ENCODE data around the gene TPO.

Gene TPO

GRCh38 chr2:1584691-1585485, 171.6 kb downstream of the TPO start:
- no peak for DNase-seq (ENCODE audit: low spot score)

DNA sequence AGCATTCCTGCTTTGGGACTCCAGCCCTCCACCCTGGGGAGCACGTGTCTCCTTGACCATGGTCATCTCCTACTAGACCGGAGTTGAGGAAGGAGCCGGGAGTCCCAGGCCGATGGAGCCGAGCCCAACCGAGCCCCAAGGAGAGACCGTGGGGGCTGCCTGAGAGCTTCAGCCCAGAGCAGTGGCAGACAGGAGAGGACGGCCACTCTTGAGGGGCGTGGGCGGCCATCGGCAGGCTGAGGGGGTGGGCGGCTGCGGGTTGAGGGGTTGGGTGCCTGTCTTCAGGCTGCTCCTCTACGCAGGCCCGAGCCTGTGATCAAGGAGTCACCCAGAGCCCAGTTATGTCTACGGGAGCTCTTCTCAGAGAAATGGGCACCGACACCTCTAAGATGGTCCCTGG, 172.4 kb downstream of the TPO start:
- no peak for DNase-seq (ENCODE audit: low spot score)

- no peak for DNase-seq (ENCODE audit: low spot score)
These were observed 173.1 kb downstream of the TPO start for GRCh38 chr2:1586251-1586922.

DNA sequence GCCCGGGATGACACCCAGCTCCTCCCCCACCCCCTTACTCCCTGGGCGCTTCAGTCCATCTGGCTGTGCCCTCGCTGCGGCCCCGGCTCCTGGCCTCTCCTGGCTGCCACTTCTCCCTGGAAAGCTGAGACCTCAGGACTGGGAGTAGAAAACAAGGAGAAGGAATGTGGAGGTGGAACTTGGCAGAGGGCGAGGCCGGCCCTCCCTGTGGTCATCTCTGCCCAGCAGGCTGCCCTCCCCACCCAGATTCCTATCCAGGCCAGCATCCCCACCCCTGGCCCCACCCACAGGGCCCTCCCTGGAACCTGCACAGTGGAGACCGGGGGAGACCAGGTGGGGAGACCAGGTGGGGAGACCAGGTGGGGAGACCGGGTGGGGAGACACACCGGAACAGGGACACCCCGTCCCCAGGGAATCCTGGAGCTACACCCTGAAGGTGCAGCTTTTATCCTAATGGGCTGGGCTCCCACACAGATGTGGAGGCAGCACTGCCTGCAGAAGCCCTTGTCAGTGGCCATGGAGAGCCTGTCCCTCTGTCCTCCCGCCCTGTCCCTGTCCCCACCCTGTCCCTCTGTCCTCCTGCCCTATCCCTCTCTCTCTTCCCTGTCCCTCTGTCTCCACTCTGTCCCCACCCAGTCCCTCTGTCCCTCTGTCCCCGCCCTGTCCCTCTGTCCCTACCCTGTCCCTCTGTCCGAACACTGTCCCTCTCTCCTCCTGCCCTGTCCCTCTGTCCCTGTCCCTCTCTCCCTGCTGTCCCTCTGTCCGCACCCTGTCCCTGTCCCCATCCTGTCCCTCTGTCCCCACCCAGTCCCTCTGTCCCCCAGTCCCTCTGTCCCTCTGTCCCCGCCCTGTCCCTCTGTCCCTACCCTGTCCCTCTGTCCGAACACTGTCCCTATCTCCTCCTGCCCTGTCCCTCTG, 173.9 kb downstream of the TPO start:
- DNase-seq (ENCODE audit: low spot score): no peak

- DNase-seq (ENCODE audit: low spot score): no peak
These were observed 175.1 kb downstream of the TPO start for GRCh38 chr2:1588051-1588977.

GRCh38 chr2:1588978-1589621, 175.8 kb downstream of the TPO start:
- no peak for DNase-seq (ENCODE audit: low spot score)

- DNase-seq (ENCODE audit: low spot score): no peak
These were observed 177.6 kb downstream of the TPO start for GRCh38 chr2:1590596-1591460.

- DNase-seq (ENCODE audit: low spot score): no peak
These were observed 178.2 kb downstream of the TPO start for GRCh38 chr2:1591461-1591770.
